Neutrophil (primary cell): ENCODE results near the gene XXYLT1.

Source experiments
- H3K27ac ChIP-seq: fragments of 200-600 bp; sonication (generic); 2 replicates; pipeline ENCODE4 v1.5.1; 2016; ENCODE audit warnings: mild to moderate bottlenecking, moderate library complexity
- H3K27me3 ChIP-seq: fragments of 200-600 bp; sonication (generic); 2 replicates; pipeline ENCODE4 v1.6.0; 2016; ENCODE audit warnings: mild to moderate bottlenecking
- H3K36me3 ChIP-seq: fragments of 200-600 bp; sonication (generic); 2 replicates; pipeline ENCODE4 v1.5.1; 2017
- H3K4me1 ChIP-seq, 2 experiments: fragments of 200-600 bp in 1 of 2; sonication (generic) in 1 of 2; 1 replicate in 1 of 2; 2 replicates in 1 of 2; pipeline versions ENCODE4 v1.5.1 to v1.6.1; 2013 to 2016; ENCODE audit warnings: low read depth in 1 of 2, low read length in 1 of 2, mild to moderate bottlenecking in 1 of 2, moderate library complexity in 1 of 2; ENCODE audit not compliant: control insufficient read depth in 1 of 2, insufficient read depth in 1 of 2
- H3K4me3 ChIP-seq, 2 experiments: fragments of 200-600 bp in 1 of 2; sonication (generic) in 1 of 2; 1 replicate in 1 of 2; 2 replicates in 1 of 2; pipeline ENCODE4 v1.5.1; 2013 to 2016; ENCODE audit warnings: low read depth in 1 of 2, low read length in 1 of 2, mild to moderate bottlenecking in 1 of 2, moderate library complexity in 1 of 2
- H3K9me3 ChIP-seq: fragments of 200-600 bp; sonication (generic); 2 replicates; pipeline ENCODE4 v1.5.1; 2016
- TF ChIP-seq, protein P1 (sequence below): fragments of 200-600 bp; sonication (generic); IDR thresholded peaks from 2 replicates; pipeline ENCODE4 v1.5.1; 2016; ENCODE audit warnings: antibody characterized with exemption

The XXYLT1 gene

GRCh38 chr3:195036574-195036973 lies 234.4 kb downstream of the XXYLT1 start:
- Histone ChIP-seq H3K4me1 (peaks cover 8 to 13% of the 10 kb centered on the region in 2 experiments), H3K9me3 (no peaks in the 10 kb centered on the region), H3K27me3 (no peaks in the 10 kb centered on the region), H3K4me3 (no peak overlapping the region), H3K36me3 (no peaks in the 10 kb centered on the region), H3K27ac (no peak overlapping the region)
- TF ChIP-seq, protein P1, sequence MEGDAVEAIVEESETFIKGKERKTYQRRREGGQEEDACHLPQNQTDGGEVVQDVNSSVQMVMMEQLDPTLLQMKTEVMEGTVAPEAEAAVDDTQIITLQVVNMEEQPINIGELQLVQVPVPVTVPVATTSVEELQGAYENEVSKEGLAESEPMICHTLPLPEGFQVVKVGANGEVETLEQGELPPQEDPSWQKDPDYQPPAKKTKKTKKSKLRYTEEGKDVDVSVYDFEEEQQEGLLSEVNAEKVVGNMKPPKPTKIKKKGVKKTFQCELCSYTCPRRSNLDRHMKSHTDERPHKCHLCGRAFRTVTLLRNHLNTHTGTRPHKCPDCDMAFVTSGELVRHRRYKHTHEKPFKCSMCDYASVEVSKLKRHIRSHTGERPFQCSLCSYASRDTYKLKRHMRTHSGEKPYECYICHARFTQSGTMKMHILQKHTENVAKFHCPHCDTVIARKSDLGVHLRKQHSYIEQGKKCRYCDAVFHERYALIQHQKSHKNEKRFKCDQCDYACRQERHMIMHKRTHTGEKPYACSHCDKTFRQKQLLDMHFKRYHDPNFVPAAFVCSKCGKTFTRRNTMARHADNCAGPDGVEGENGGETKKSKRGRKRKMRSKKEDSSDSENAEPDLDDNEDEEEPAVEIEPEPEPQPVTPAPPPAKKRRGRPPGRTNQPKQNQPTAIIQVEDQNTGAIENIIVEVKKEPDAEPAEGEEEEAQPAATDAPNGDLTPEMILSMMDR: no peak

DNA sequence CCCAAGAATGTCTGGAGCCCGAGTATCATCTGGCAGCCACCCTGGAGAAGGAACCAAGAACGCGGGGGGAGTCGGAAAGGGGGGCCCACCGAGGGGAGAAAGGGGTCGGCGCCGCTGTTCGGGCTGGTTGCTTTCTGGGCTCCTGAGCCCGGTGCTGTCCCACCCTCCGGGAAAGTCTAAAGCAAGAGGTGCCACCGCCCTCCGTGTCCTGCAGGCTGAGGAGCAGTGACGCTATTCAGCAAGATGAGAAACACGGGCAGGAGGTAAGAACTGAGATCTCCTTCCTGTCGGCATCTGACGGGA lies 234.8 kb downstream of the XXYLT1 start:
- Histone ChIP-seq H3K9me3 (no peaks in the 10 kb centered on the region), H3K4me3 (no peak overlapping the region), H3K27ac (no peak overlapping the region), H3K4me1 (peaks cover 8 to 13% of the 10 kb centered on the region in 2 experiments), H3K27me3 (no peaks in the 10 kb centered on the region), H3K36me3 (no peaks in the 10 kb centered on the region)
- TF ChIP-seq, protein P1: no peak

- Histone ChIP-seq H3K27me3 (no peaks in the 10 kb centered on the region), H3K4me3 (no peak overlapping the region), H3K4me1 (peaks cover 8 to 13% of the 10 kb centered on the region in 2 experiments), H3K27ac (no peak overlapping the region), H3K9me3 (no peaks in the 10 kb centered on the region), H3K36me3 (no peaks in the 10 kb centered on the region)
- TF ChIP-seq, protein P1: no peak
Measured at GRCh38 chr3:195035345-195036202, 235.4 kb downstream of the XXYLT1 start.

DNA sequence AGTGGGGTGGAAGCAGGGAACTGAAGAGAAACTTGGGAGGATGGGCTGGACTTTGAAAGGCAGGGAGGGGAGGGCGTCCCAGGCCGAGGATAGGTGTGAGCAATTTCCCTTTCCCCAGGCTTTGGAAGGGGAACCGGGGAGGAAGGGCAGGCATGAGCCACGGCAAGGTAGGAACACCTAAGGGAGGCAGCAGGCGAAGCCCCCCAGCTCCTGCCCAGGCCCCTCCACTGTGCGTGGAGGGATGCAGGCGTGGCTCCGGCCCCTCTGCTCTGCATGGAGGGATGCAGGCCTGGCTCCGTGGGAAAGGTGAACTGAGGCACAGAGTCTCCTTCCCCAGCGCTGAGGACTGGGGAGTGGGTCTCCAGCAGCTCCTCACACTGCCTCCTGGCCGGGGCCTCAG lies 236.4 kb downstream of the XXYLT1 start:
- no peaks in the 10 kb centered on the region for H3K27me3 ChIP-seq
- H3K4me1 ChIP-seq: peaks cover 0 to 3% of the 10 kb centered on the region in 2 experiments
- no peaks in the 10 kb centered on the region for H3K9me3 ChIP-seq
- no peak overlapping the region for H3K27ac ChIP-seq
- TF ChIP-seq, protein P1: no peak
- no peaks in the 10 kb centered on the region for H3K36me3 ChIP-seq
- no peak overlapping the region for H3K4me3 ChIP-seq

- H3K4me1 ChIP-seq: no peaks in the 10 kb centered on the region
- no peaks in the 10 kb centered on the region for H3K36me3 ChIP-seq
- H3K27ac ChIP-seq: no peak overlapping the region
- H3K4me3 ChIP-seq: no peak overlapping the region
- H3K9me3 ChIP-seq: no peaks in the 10 kb centered on the region
- TF ChIP-seq, protein P1: no peak
- no peaks in the 10 kb centered on the region for H3K27me3 ChIP-seq
Measured at GRCh38 chr3:195034101-195034500, 236.9 kb downstream of the XXYLT1 start.
